Endodermal cell (in vitro differentiated cells): ENCODE results near the gene SCUBE1. TPM values are rescaled to one million over a fixed set of nuclear protein-coding genes. Genes with fewer than 3 reads are reported as not detected.

Source experiments
- DNase-seq: peaks from one replicate; pipeline ENCODE4 v3.0.0-alpha.2; 2017
- H3K27ac ChIP-seq: 2 replicates; pipeline ENCODE4 v1.5.1; 2013; ENCODE audit warnings: mild to moderate bottlenecking, low read depth, low read length, moderate library complexity
- H3K27me3 ChIP-seq: 2 replicates; pipeline ENCODE4 v1.6.1; 2013; ENCODE audit warnings: mild to moderate bottlenecking, low read length, moderate library complexity; ENCODE audit not compliant: insufficient read depth, control insufficient read depth, poor library complexity, severe bottlenecking
- H3K36me3 ChIP-seq: 2 replicates; pipeline ENCODE4 v1.7.0; 2013; ENCODE audit warnings: mild to moderate bottlenecking, low read length, moderate library complexity; ENCODE audit not compliant: control insufficient read depth, insufficient read depth
- H3K4me1 ChIP-seq: one replicate; pipeline ENCODE4 v1.7.0; 2013; ENCODE audit warnings: low read length; ENCODE audit not compliant: control insufficient read depth, insufficient read depth
- H3K4me3 ChIP-seq: 2 replicates; pipeline ENCODE4 v1.5.1; 2013; ENCODE audit warnings: mild to moderate bottlenecking, low read length, moderate library complexity
- H3K9ac ChIP-seq: 2 replicates; pipeline ENCODE4 v1.6.1; 2013; ENCODE audit warnings: mild to moderate bottlenecking, low read length, moderate library complexity; ENCODE audit not compliant: poor library complexity, severe bottlenecking; ENCODE audit errors: extremely low read depth
- H3K9me3 ChIP-seq: 2 replicates; pipeline ENCODE4 v1.6.1; 2013; ENCODE audit warnings: mild to moderate bottlenecking, low read length, moderate library complexity; ENCODE audit not compliant: control insufficient read depth
- H3K27ac Mint-ChIP-seq: 2 replicates; pipeline ENCODE4 v1.8.0; 2020; ENCODE audit warnings: mixed read lengths
- H3K27me3 Mint-ChIP-seq: 2 replicates; pipeline ENCODE4 v1.8.0; 2021; ENCODE audit warnings: mild to moderate bottlenecking, mixed read lengths; ENCODE audit not compliant: insufficient read depth
- H3K36me3 Mint-ChIP-seq: 2 replicates; pipeline ENCODE4 v1.8.0; 2020; ENCODE audit warnings: low read depth, mixed read lengths
- H3K4me1 Mint-ChIP-seq: 2 replicates; pipeline ENCODE4 v1.8.0; 2020; ENCODE audit warnings: mixed read lengths
- H3K4me3 Mint-ChIP-seq: 2 replicates; pipeline ENCODE4 v1.8.0; 2020; ENCODE audit warnings: mild to moderate bottlenecking, moderate library complexity, mixed read lengths
- H3K9me3 Mint-ChIP-seq: 2 replicates; pipeline ENCODE4 v1.8.0; 2020; ENCODE audit warnings: mild to moderate bottlenecking, mixed read lengths
- CTCF ChIP-seq: fragments of 200-600 bp; sonication (generic); conservative IDR thresholded peaks from 2 replicates; pipeline ENCODE4 v1.5.0; 2021; ENCODE audit warnings: antibody characterized with exemption, mild to moderate bottlenecking
- WGBS, 2 experiments: methylation state at CpG; one replicate each; pipeline versions ENCODE4 v1.1.5 to v1.1.7; 2013; ENCODE audit warnings: missing lambda C conversion rate in 2 of 2, mixed read lengths in 1 of 2; ENCODE audit not compliant: insufficient coverage in 1 of 2, insufficient read length in 1 of 2; 5-methylcytosine and 5-hydroxymethylcytosine counted together
- total RNA-seq, 2 donors: library from RNA; stranded (reverse); fragmentation: NEBNext Ultra II Directional in 1 of 2; extraction: Animal tissue kit (Norgen Biotek cat#: 25700) in 1 of 2; gene quantifications; 2 replicates in 1 of 2; 3 replicates in 1 of 2; pipeline ENCODE4 v1.2.1, GENCODE V29; 2021

The SCUBE1 gene
- total RNA-seq, 2 donors from 2014 or later: 0.13 to 0.95 TPM

- Histone ChIP-seq H3K36me3 (no peaks in the 10 kb centered on the region), H3K9me3 (no peaks in the 10 kb centered on the region), H3K4me1 (peaks cover 6% of the 10 kb centered on the region), H3K27ac (no peak overlapping the region), H3K4me3 (no peak overlapping the region), H3K27me3 (no peaks in the 10 kb centered on the region), H3K9ac (no peak overlapping the region)
- Mint-ChIP-seq H3K27ac (no peak overlapping the region), H3K36me3 (no peaks in the 10 kb centered on the region), H3K4me3 (no peak overlapping the region), H3K27me3 (peaks cover 28% of the 10 kb centered on the region), H3K4me1 (peaks cover 11% of the 10 kb centered on the region), H3K9me3 (no peaks in the 10 kb centered on the region)
- TF ChIP-seq CTCF: no peak
- WGBS, 2 experiments: 100% methylated on average over 1 of the region's 1 CpG
- no peak for DNase-seq
Observed at GRCh38 chr22:43310798-43311197, 32.4 kb downstream of the SCUBE1 start.

GRCh38 chr22:43310311-43310710, 32.9 kb downstream of the SCUBE1 start:
- TF ChIP-seq CTCF: no peak
- no peaks in the 10 kb centered on the region for H3K36me3 Mint-ChIP-seq
- no peak for DNase-seq
- H3K4me3 ChIP-seq: no peak overlapping the region
- peaks cover 7% of the 10 kb centered on the region for H3K4me1 Mint-ChIP-seq
- H3K9me3 ChIP-seq: no peaks in the 10 kb centered on the region
- H3K36me3 ChIP-seq: no peaks in the 10 kb centered on the region
- no peaks in the 10 kb centered on the region for H3K9me3 Mint-ChIP-seq
- H3K27me3 Mint-ChIP-seq: peaks cover 25% of the 10 kb centered on the region
- H3K27ac Mint-ChIP-seq: no peak overlapping the region
- peaks cover under 1% of the 10 kb centered on the region for H3K4me1 ChIP-seq
- H3K9ac ChIP-seq: no peak overlapping the region
- no peak overlapping the region for H3K4me3 Mint-ChIP-seq
- H3K27me3 ChIP-seq: no peaks in the 10 kb centered on the region
- whole genome bisulfite sequencing, 2 experiments: 92 to 100% methylated on average over 4 to 5 of the region's 5 CpGs
- no peak overlapping the region for H3K27ac ChIP-seq

GRCh38 chr22:43308836-43309235, 34.3 kb downstream of the SCUBE1 start:
- Histone ChIP-seq H3K4me3 (no peak overlapping the region), H3K27me3 (no peaks in the 10 kb centered on the region), H3K27ac (no peak overlapping the region), H3K4me1 (no peaks in the 10 kb centered on the region), H3K9ac (no peak overlapping the region), H3K9me3 (no peaks in the 10 kb centered on the region), H3K36me3 (no peaks in the 10 kb centered on the region)
- H3K27me3 Mint-ChIP-seq: peaks cover 12% of the 10 kb centered on the region
- H3K4me1 Mint-ChIP-seq: peaks cover 1% of the 10 kb centered on the region
- WGBS, 2 experiments: 89 to 91% methylated on average over 9 to 10 of the region's 10 CpGs
- H3K36me3 Mint-ChIP-seq: no peaks in the 10 kb centered on the region
- H3K9me3 Mint-ChIP-seq: no peaks in the 10 kb centered on the region
- H3K4me3 Mint-ChIP-seq: no peak overlapping the region
- TF ChIP-seq CTCF: no peak
- H3K27ac Mint-ChIP-seq: no peak overlapping the region
- DNase-seq: no peak
